Measurements from ENCODE around the gene MCEE. TPM values are rescaled to one million over a fixed set of nuclear protein-coding genes. Genes with fewer than 3 reads are reported as not detected.
"Not testable (repeated sequence)": the region's sequence is repeated elsewhere in the genome, so short reads cannot be mapped to it uniquely, and the experiment has no call there.

The MCEE gene
- total RNA-seq, 4 donors from 2014 or later, result 19.0 to 45.2 (median 33.3) TPM

GRCh38 chr2:71150082-71150816 lies 20.2 kb upstream of the MCEE start:
- intact Hi-C loops (cut with DNase I; ENCODE audit: low total_unique reads), result no loop called here
- TF ChIP-seq, protein P1, sequence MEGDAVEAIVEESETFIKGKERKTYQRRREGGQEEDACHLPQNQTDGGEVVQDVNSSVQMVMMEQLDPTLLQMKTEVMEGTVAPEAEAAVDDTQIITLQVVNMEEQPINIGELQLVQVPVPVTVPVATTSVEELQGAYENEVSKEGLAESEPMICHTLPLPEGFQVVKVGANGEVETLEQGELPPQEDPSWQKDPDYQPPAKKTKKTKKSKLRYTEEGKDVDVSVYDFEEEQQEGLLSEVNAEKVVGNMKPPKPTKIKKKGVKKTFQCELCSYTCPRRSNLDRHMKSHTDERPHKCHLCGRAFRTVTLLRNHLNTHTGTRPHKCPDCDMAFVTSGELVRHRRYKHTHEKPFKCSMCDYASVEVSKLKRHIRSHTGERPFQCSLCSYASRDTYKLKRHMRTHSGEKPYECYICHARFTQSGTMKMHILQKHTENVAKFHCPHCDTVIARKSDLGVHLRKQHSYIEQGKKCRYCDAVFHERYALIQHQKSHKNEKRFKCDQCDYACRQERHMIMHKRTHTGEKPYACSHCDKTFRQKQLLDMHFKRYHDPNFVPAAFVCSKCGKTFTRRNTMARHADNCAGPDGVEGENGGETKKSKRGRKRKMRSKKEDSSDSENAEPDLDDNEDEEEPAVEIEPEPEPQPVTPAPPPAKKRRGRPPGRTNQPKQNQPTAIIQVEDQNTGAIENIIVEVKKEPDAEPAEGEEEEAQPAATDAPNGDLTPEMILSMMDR (IDR thresholded peaks at IDR 0.05), result no peak
- no peak for TF ChIP-seq POLR2A (IDR thresholded peaks at IDR 0.05)
- 47 to 51% methylated on average over 3 of the region's 3 CpGs for WGBS, 2 donors
- no peak for DNase-seq (ENCODE audit: low spot score in 2 of 2)
- no peak overlapping the region for H3K4me3 ChIP-seq (ENCODE audit: low read depth, poor library complexity, severe bottlenecking)

DNA sequence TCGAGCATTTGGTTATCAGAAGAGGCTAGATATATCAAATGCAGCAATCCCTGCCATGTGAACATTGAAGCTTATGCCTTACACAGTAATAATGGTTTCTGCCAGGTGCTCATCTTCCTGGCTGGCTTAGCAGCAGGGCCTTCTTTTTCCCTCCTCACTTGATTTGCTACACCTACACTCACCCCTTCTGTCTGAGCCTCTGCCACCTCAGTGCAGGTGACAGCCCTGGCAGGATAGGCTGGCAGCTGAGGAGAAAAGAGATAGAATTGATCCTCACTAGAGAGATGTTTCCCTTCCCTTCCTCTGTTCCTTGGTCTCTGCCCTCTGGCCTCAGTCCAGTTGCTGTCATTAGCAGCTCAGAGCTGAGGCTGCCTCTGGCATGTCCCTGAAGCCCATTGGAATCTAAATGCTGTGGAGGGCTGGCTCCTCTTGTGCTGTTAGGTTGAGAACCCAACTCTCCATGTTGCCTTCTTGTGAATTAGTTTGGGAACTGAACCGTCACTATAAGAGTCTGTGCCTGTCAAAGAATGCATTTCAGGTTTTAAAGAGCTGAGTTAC lies 18.6 kb upstream of the MCEE start:
- intact Hi-C loops (cut with DNase I; ENCODE audit: low total_unique reads), result no loop called here
- H3K4me3 ChIP-seq (ENCODE audit: low read depth, poor library complexity, severe bottlenecking), result no peak overlapping the region
- no peak for DNase-seq (ENCODE audit: low spot score in 2 of 2)
- TF ChIP-seq, protein P1 (IDR thresholded peaks at IDR 0.05), result no peak
- no peak for TF ChIP-seq POLR2A (IDR thresholded peaks at IDR 0.05)
- 80 to 85% methylated on average over 2 of the region's 2 CpGs for WGBS, 2 donors

DNA sequence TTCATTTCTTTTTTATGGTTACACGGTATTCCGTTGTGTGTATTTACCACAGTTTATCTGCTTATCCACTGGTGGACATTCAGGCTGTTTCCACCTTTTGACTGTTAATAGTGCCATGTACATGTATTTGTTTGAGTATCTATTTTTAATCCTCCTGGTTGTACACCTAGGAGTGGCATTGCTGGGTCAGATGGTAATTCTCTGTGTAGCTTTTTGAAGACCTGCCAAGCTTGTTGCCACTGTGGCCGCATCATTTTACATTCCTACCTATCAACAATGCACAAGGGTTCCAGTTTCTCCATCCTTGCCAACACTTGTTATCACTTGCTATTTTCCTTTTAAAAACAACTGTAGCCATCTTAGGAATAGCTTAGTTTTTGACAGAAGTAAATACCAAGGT lies 13.8 kb upstream of the MCEE start:
- WGBS, 2 donors, result 91 to 93% methylated on average over 3 of the region's 3 CpGs
- intact Hi-C loops (cut with DNase I; ENCODE audit: low total_unique reads), result no loop called here
- TF ChIP-seq, protein P1 (IDR thresholded peaks at IDR 0.05), result no peak
- TF ChIP-seq POLR2A (IDR thresholded peaks at IDR 0.05), result no peak
- DNase-seq (ENCODE audit: low spot score in 2 of 2), result no peak
- H3K4me3 ChIP-seq (ENCODE audit: low read depth, poor library complexity, severe bottlenecking), result no peak overlapping the region

DNA sequence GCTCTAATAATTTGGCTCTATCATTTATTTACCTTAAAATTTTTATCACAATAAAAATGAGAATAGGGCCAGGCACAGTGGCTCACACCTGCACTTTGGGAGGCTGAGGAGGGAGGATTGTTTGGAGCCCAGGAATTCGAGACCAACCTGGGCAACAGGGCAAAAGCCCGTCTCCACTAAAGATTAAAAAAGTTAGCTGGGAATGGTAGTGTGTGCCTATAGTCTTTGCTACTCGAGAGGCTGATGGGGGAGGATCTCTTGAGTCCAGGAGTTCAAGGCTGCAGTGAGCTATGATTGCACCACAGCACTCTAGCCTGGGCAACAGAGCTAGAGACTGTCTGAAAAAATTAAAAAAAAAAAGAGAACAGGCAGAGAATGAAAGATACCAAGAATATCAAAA lies 6.1 kb upstream of the MCEE start:
- 77 to 81% methylated on average over 3 of the region's 3 CpGs for WGBS, 2 donors
- H3K4me3 ChIP-seq (ENCODE audit: low read depth, poor library complexity, severe bottlenecking), result no peak overlapping the region
- TF ChIP-seq, protein P1 (IDR thresholded peaks at IDR 0.05), result no peak
- TF ChIP-seq POLR2A (IDR thresholded peaks at IDR 0.05), result no peak
- no peak for DNase-seq (ENCODE audit: low spot score in 2 of 2)
- intact Hi-C loops (cut with DNase I; ENCODE audit: low total_unique reads), result no loop called here

DNA sequence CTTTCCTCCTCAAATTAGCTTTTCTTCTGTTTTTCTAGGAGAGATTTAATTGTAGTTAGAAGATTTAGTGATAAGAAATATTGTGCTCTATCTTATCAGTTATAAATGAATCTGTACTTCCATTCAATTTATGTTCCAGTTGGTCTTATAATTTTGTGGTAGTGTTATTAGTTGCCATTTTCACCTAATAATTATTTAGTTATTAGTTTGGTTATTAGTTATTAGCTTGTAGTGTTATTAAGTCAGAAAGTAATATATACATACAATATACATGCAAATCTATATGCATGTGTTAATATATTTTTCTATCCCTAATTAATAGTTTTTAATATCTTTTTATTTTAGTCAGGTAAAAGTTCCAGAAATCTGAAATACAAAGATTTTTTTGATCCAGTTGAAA lies 3.6 kb upstream of the MCEE start:
- TF ChIP-seq, protein P1 (IDR thresholded peaks at IDR 0.05), result no peak
- TF ChIP-seq POLR2A (IDR thresholded peaks at IDR 0.05), result no peak
- no peak overlapping the region for H3K4me3 ChIP-seq (ENCODE audit: low read depth, poor library complexity, severe bottlenecking)
- intact Hi-C loops (cut with DNase I; ENCODE audit: low total_unique reads), result no loop called here
- DNase-seq (ENCODE audit: low spot score in 2 of 2), result no peak

GRCh38 chr2:71131387-71132166 lies 1.5 kb upstream of the MCEE start:
- DNase-seq (ENCODE audit: low spot score in 2 of 2); intact Hi-C loops (cut with DNase I; ENCODE audit: low total_unique reads); H3K4me3 ChIP-seq (ENCODE audit: low read depth, poor library complexity, severe bottlenecking): not testable (repeated sequence)
- WGBS, 2 donors, result 44 to 49% methylated on average over 7 of the region's 7 CpGs

All from lower leg skin (tissue), 4 donors.